Astrocyte (in vitro differentiated cells and primary cell): ENCODE data around the gene C2. TPM values are rescaled to one million over a fixed set of nuclear protein-coding genes. Genes with fewer than 3 reads are reported as not detected.
"Not testable (repeated sequence)": the region's sequence is repeated elsewhere in the genome, so short reads cannot be mapped to it uniquely, and the experiment has no call there.

ENCODE experiments used
- DNase-seq: peaks from one replicate; pipeline ENCODE4 v3.0.0-alpha.2; 2010; ENCODE audit warnings: low read depth
- FAIRE-seq: peaks from 2 replicates; lab custom pipeline; 2011; peaks lifted over from hg19 to GRCh38; lab: Jason Lieb, UNC
- H2AFZ ChIP-seq: 2 replicates; pipeline ENCODE4 v1.6.0; 2012; ENCODE audit warnings: low read depth, low read length, inconsistent platforms
- H3K27ac ChIP-seq: 2 replicates; pipeline ENCODE4 v1.5.1; 2011; ENCODE audit warnings: low read depth, low read length, inconsistent platforms
- H3K27me3 ChIP-seq: 2 replicates; pipeline ENCODE4 v1.6.0; 2011; ENCODE audit warnings: low read length, inconsistent platforms; ENCODE audit not compliant: insufficient read depth
- H3K36me3 ChIP-seq: 2 replicates; pipeline ENCODE4 v1.5.1; 2011; ENCODE audit warnings: low read length, inconsistent platforms; ENCODE audit not compliant: insufficient read depth
- H3K4me1 ChIP-seq: 2 replicates; pipeline ENCODE4 v1.5.1; 2011; ENCODE audit warnings: low read length, inconsistent platforms; ENCODE audit not compliant: insufficient read depth
- H3K4me2 ChIP-seq: 2 replicates; pipeline ENCODE4 v1.6.0; 2012; ENCODE audit warnings: low read length, inconsistent platforms
- H3K4me3 ChIP-seq: 2 replicates; pipeline ENCODE4 v1.5.1; 2011; ENCODE audit warnings: low read depth, mild to moderate bottlenecking, low read length, inconsistent platforms; ENCODE audit not compliant: insufficient read depth
- H3K79me2 ChIP-seq: 2 replicates; pipeline ENCODE4 v1.6.0; 2012; ENCODE audit warnings: mild to moderate bottlenecking, low read length, inconsistent platforms; ENCODE audit not compliant: insufficient read depth
- H3K9ac ChIP-seq: 2 replicates; pipeline ENCODE4 v1.6.0; 2012; ENCODE audit warnings: mild to moderate bottlenecking, low read length, inconsistent platforms
- H3K9me3 ChIP-seq: 2 replicates; pipeline ENCODE4 v1.5.1; 2012; ENCODE audit warnings: low read depth, mild to moderate bottlenecking, low read length, inconsistent platforms; ENCODE audit not compliant: insufficient read depth
- H4K20me1 ChIP-seq: 2 replicates; pipeline ENCODE4 v1.6.0; 2012; ENCODE audit warnings: low read length, inconsistent platforms; ENCODE audit not compliant: insufficient read depth
- H3K27ac Mint-ChIP-seq: one replicate; pipeline ENCODE4 v1.8.0; 2021; ENCODE audit warnings: mild to moderate bottlenecking, mixed read lengths; ENCODE audit not compliant: unreplicated experiment
- H3K27me3 Mint-ChIP-seq: one replicate; pipeline ENCODE4 v1.8.0; 2021; ENCODE audit warnings: low read depth, mixed read lengths; ENCODE audit not compliant: unreplicated experiment
- H3K36me3 Mint-ChIP-seq: one replicate; pipeline ENCODE4 v1.8.0; 2021; ENCODE audit warnings: low read depth, mixed read lengths; ENCODE audit not compliant: unreplicated experiment
- H3K4me1 Mint-ChIP-seq: one replicate; pipeline ENCODE4 v1.8.0; 2021; ENCODE audit warnings: low read depth, mixed read lengths; ENCODE audit not compliant: unreplicated experiment
- H3K4me3 Mint-ChIP-seq: one replicate; pipeline ENCODE4 v1.8.0; 2021; ENCODE audit warnings: mild to moderate bottlenecking, moderate library complexity, mixed read lengths; ENCODE audit not compliant: unreplicated experiment
- H3K9me3 Mint-ChIP-seq: one replicate; pipeline ENCODE4 v1.8.0; 2021; ENCODE audit warnings: mild to moderate bottlenecking, mixed read lengths; ENCODE audit not compliant: unreplicated experiment
- CTCF ChIP-seq: IDR thresholded peaks from 2 replicates; pipeline ENCODE4 v1.5.1; 2011; ENCODE audit warnings: low read depth, mild to moderate bottlenecking, inconsistent platforms, low read length, moderate library complexity; ENCODE audit not compliant: insufficient read depth
- EZH2 ChIP-seq: IDR thresholded peaks from 2 replicates; pipeline ENCODE4 v1.6.1; 2012; ENCODE audit warnings: mild to moderate bottlenecking, low read length, inconsistent platforms; ENCODE audit not compliant: insufficient read depth
- total RNA-seq: library from RNA; stranded (reverse); gene quantifications from 2 replicates; pipeline ENCODE4 v1.2.1, GENCODE V29; 2021

Gene C2
- total RNA-seq, 1 donor from 2014 or later, result 0.20 TPM

DNA sequence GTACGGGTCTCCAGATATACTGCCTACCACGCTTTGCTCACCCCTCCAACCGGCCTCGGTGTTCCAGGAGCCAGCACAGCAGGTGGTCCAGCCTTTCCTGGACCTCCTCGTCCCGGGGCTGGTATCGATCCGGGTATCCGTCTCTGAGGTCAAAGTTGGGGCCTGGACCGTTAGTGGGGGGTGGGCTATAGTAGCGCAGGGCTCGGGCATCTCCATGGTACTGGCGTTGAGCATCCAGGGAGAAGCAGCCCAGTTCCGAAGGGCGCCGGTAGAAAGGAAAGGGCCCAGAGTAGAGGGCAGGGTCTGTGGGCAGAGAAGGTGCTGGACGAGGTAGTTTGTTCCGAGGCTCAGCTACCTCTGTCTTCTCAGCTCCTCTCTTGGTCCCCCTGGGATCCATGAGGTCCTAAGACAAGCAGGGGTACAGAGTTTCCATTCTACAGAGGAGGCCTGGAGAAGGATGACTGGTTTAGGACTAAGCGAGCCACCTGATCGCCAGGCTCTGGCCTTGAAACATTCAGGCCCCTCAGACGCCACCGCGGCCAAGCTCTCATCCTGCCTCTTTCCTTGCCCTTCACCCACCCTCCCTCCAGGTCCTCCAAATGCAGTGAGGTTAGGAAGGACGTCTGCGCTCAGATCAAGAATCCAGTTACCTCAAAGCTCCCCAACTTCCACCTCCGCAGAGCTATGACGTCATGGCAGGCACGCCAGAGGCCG is 43.9 kb downstream of the C2 start:
- Mint-ChIP-seq H3K36me3 (peaks cover 25% of the 10 kb centered on the region), H3K9me3 (no peaks in the 10 kb centered on the region)
- peak overlapping the region; percentile 99 for H3K4me2 ChIP-seq

DNA sequence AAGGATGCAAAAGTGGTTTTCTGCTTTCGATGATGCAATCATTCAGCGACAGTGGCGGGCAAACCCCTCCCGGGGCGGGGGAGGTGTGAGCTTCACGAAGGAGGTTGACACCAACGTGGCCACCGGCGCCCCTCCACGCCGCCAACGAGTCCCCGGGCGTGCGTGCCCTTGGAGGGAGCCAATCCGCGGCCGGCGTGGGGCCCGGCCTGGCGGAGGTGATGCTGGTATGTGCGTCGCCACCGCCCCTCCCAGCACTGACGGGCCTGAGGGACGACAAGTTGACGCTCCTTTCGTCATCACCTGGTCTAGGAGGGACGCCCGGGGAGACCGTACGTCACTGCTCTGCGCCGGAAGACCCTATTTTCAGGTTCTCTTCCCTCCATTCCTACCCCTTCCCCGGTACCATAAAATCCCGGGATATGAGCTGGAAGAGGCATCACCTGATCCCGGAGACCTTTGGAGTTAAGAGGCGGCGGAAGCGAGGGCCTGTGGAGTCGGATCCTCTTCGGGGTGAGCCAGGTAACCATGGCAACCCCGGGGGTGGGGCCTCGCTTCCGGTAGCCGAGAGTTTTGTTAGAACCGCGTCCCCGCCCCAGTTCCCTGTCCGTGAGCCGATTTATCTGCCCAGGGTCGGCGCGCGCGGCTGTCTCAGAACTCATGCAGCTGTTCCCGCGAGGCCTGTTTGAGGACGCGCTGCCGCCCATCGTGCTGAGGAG is 44.6 kb downstream of the C2 start, which contains the start of gene DXO:
Gene DXO (minus strand): TSS at position 146 of the 716 bp plus-strand sequence. CDS start 463 bp downstream, outside the sequence.
- TF ChIP-seq CTCF (no peak), EZH2 (no peak)
- peaks cover 35% of the 10 kb centered on the region for H3K4me1 ChIP-seq
- H4K20me1 ChIP-seq, result peaks cover 12% of the 10 kb centered on the region
- Mint-ChIP-seq H3K4me3 (peak within 1 kb of the TSS; percentile 93), H3K27ac (peak within 1 kb of the TSS; percentile 98), H3K9me3 (no peaks in the 10 kb centered on the region), H3K27me3 (no peaks in the 10 kb centered on the region), H3K4me1 (peaks cover 20% of the 10 kb centered on the region), H3K36me3 (peaks cover 25% of the 10 kb centered on the region)
- peak within 1 kb of the TSS; percentile 90 for H3K9ac ChIP-seq
- H3K27me3 ChIP-seq, result no peaks in the 10 kb centered on the region
- H3K79me2 ChIP-seq, result peaks cover 49% of the 10 kb centered on the region
- H2AFZ ChIP-seq, result peak within 1 kb of the TSS; percentile 73
- peak within 1 kb of the TSS; percentile 92 for H3K27ac ChIP-seq
- peak within 1 kb of the TSS; percentile 99 for H3K4me2 ChIP-seq
- peaks cover 7% of the 10 kb centered on the region for H3K36me3 ChIP-seq
- FAIRE-seq (no peak), DNase-seq (peak; percentile 99)
- H3K9me3 ChIP-seq, result no peaks in the 10 kb centered on the region
- peak within 1 kb of the TSS; percentile 87 for H3K4me3 ChIP-seq

More for the DNA sequence above, 43.9 kb downstream of the C2 start:
- no peaks in the 10 kb centered on the region for H3K27me3 Mint-ChIP-seq
- no peak for TF ChIP-seq EZH2
- DNase-seq (no peak), FAIRE-seq (no peak)
- Histone ChIP-seq H3K79me2 (peaks cover 49% of the 10 kb centered on the region), H3K9ac (peak overlapping the region; percentile 90), H3K27ac (peak overlapping the region; percentile 92), H3K4me3 (peak overlapping the region; percentile 87), H4K20me1 (peaks cover 15% of the 10 kb centered on the region), H3K27me3 (no peaks in the 10 kb centered on the region), H2AFZ (peak overlapping the region; percentile 73), H3K9me3 (no peaks in the 10 kb centered on the region), H3K36me3 (peaks cover 13% of the 10 kb centered on the region), H3K4me1 (peaks cover 35% of the 10 kb centered on the region)
- H3K4me3 Mint-ChIP-seq, result peak overlapping the region; percentile 93
- H3K27ac Mint-ChIP-seq, result peak overlapping the region; percentile 98
- peaks cover 20% of the 10 kb centered on the region for H3K4me1 Mint-ChIP-seq

DNA sequence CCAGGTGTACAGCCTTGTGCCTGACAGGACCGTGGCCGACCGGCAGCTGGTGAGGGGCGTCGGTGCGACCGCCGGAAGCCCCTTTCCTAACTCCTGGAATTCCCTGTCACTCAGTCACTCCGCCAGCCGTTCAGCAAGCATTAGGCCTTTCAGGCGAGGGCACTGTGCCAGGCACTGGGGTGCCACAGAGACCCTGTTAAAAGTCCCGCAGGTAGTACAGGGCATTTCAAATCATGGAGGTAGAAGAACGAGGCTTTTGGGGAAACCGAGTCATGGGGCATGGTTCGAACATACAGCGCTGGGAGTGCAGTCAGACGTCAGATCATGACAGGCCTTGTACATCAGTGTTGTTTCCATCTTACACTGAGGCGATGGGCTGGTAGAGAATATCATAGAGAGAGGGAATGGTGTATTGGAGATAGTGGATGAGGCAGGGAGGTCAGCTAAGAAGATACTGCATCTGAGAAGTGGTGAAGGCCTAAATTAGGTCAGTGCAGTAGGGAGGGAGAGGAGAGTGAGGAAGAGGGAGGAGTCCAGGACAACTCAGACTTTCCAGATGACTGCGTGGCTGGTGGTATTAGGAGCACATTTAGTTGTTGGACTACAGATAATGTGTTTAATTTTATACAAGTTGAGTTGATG is 45.3 kb downstream of the C2 start:
- Mint-ChIP-seq H3K4me1 (peaks cover 20% of the 10 kb centered on the region), H3K27ac (peak overlapping the region; percentile 98), H3K9me3 (no peaks in the 10 kb centered on the region), H3K36me3 (peaks cover 22% of the 10 kb centered on the region), H3K27me3 (no peaks in the 10 kb centered on the region), H3K4me3 (peak overlapping the region; percentile 93)
- H3K4me1 ChIP-seq, result peaks cover 35% of the 10 kb centered on the region
- no peaks in the 10 kb centered on the region for H3K27me3 ChIP-seq
- no peaks in the 10 kb centered on the region for H3K9me3 ChIP-seq
- H3K27ac ChIP-seq, result peak overlapping the region; percentile 92
- peak overlapping the region; percentile 73 for H2AFZ ChIP-seq
- H3K79me2 ChIP-seq, result peaks cover 49% of the 10 kb centered on the region
- TF ChIP-seq CTCF, result no peak
- TF ChIP-seq EZH2, result no peak
- FAIRE-seq (no peak), DNase-seq (peak; percentile 61)
- peak overlapping the region; percentile 87 for H3K4me3 ChIP-seq
- H3K9ac ChIP-seq, result peak overlapping the region; percentile 90
- peaks cover 5% of the 10 kb centered on the region for H3K36me3 ChIP-seq
- peak overlapping the region; percentile 99 for H3K4me2 ChIP-seq
- peaks cover 11% of the 10 kb centered on the region for H4K20me1 ChIP-seq

DNA sequence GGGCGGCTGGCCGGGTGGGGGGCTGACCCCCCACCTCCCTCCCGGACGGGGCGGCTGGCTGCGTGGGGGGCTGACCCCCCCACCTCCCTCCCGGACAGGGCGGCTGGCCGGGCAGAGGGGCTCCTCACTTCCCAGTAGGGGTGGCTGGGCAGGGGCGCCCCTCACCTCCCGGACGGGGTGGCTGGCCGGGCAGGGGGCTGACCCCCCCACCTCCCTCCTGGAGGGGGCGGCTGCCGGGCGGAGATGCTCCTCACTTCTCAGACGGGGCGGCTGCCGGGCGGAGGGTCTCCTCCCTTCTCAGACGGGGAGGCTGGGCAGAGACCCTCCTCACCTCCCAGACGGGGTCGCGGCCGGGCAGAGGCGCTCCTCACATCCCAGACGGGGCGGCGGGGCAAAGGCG is 48.5 kb downstream of the C2 start:
- Mint-ChIP-seq H3K36me3 (peaks cover 14% of the 10 kb centered on the region), H3K4me1 (peaks cover 11% of the 10 kb centered on the region)
- H3K4me3 Mint-ChIP-seq, H3K9me3 Mint-ChIP-seq, H3K9me3 ChIP-seq, FAIRE-seq, H3K36me3 ChIP-seq, H3K27me3 ChIP-seq, H3K27ac Mint-ChIP-seq, DNase-seq, H3K27me3 Mint-ChIP-seq, H4K20me1 ChIP-seq, H3K27ac ChIP-seq, H3K9ac ChIP-seq, H3K4me3 ChIP-seq, H3K4me2 ChIP-seq, H2AFZ ChIP-seq: not testable (repeated sequence)
- Histone ChIP-seq H3K4me1 (peaks cover 13% of the 10 kb centered on the region), H3K79me2 (peaks cover 34% of the 10 kb centered on the region)
